Endothelial cell of coronary artery (primary cell): Measurements from ENCODE around the gene DNAJB9. TPM values are rescaled to one million over a fixed set of nuclear protein-coding genes. Genes with fewer than 3 reads are reported as not detected.

Experiments
- total RNA-seq: library from RNA; depleted of rRNA; stranded (reverse); fragments of >200 nt; gene quantifications from 2 replicates; pipeline ENCODE4 v1.2.3, GENCODE V29; 2014

Gene DNAJB9
- 24.9 and 38.0 TPM in 2 replicates for total RNA-seq

DNA sequence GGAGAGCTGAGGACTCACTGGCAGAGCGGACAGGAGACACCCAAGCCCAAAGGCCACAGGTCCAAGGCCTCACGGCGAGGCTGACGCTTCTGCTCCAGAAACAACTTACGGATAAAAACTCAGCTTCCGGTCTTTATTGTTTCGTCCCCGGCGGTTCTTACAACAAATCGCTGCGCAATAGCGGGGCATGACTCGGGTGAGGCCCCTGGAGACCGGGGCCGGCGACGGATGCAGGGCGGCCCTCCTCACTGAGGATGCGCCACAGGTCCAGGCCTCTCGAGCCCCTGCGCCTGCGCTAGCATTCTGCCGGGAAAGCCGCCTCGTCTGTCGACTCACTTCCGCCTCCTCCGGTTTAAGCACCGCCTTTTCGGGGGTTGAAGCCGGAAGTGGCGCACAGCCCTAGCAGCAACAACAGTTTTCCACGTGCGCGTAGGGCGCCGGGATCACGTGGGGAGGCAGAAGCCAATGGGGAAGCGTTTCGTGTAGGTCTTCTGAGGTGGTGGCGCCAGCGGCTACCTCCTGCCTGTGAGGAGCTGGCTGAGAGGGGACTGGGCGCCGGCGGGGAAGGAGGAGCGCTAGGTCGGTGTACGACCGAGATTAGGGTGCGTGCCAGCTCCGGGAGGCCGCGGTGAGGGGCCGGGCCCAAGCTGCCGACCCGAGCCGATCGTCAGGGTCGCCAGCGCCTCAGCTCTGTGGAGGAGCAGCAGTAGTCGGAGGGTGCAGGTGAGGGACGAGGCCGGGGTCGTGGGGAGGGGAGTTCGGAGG, at the start of gene DNAJB9, which contains the start of gene THAP5:
TSS of gene DNAJB9 (plus strand) at position 494 of the 765 bp plus-strand sequence. CDS start 1,853 bp downstream, outside the sequence.
TSS of gene THAP5 (minus strand) at position 326 of the 765 bp plus-strand sequence. CDS start at position 189, 137 bp downstream.

DNA sequence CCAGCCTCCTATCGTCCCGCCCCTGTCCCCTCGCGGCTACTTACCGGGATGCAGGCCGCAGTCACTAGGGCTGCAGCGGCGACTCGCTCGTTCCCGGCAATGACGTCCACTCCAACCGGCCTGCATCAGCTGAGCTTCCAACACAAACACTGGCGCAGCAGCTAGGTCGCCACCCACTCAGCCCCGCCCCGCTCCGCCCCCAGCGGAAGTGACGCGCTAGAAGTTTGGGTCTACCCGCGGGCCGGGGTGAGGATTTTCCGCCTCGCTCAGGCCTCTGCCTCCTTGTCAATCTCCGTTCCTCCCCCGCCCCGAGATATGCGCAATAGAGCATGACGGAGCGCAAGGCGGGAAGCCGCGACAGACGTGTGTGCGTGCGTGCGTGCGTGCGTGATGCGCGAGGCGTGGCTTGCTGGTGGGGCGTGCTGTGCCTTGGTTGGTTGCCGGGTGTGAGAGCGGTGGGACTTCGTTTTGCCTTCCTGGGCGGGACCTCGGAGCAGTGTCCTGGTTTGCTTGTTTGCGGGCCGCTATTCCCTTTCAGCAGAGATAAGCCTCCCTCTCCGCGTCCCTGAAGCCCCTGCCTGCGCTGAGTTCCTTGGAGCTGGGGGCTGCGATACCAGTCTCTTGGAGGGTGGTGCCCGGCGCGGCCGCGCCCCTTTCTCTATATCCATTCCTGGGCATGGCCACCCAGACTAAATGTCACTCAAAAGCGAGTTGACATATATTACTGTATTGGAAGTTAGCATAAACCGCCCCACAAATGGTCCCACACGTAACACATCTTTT, 43.5 kb upstream of the DNAJB9 start, which contains the start of gene PNPLA8:
TSS of gene PNPLA8 (minus strand) at position 151 of the 783 bp plus-strand sequence. CDS start 10,644 bp downstream, outside the sequence.

Other genes with a start within 250 kb of the DNAJB9 start
- 57.6 and 69.4 TPM in 2 replicates for gene NRCAM, start 113.4 kb upstream of the DNAJB9 start, total RNA-seq
- 25.5 and 25.9 TPM in 2 replicates for gene PNPLA8, start 43.7 kb upstream of the DNAJB9 start, total RNA-seq
- gene THAP5, start 168 bp upstream of the DNAJB9 start, total RNA-seq: 9.9 and 11.0 TPM in 2 replicates